ENCODE results near the gene PRDM2. TPM values are rescaled to one million over a fixed set of nuclear protein-coding genes. Genes with fewer than 3 reads are reported as not detected.

PRDM2 gene
- polyA plus RNA-seq, 3 donors = 4.1 to 22.5 (median 7.6) TPM

DNA sequence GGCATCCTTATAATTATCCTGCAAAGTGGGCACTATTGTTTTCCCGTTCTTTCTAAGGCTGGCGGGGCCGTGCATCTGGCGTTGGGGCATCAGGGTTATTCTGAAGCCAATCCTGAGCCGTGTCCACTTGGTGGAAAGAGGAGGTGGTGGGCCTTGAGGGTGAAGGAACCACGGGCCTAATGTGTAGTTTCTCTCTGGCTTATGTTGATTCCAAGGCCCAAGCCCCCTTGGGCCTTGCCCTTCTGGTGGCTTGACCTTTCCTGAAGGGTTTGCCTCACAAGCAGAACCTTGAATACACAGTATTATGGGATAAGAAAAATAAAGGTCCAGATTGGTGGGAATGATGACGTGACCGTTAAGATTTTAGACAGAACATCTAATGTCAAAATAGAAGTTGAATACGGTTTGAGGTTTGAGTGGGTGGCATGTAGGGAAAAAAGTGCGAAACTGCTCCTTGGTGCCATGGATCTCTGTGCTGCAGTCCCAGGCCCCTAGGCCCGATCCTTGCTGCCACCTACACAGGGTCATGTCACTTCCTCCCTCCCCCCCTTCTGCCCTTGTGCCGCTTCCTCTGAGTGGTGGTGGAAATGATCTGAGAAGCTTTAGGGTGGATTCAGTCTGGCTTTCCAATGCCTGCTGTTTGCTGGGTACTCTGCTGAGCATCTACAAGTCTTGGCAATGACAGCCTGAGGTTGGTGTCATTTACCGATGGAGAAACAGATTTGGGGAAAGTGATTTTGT is 90.5 kb downstream of the PRDM2 start:
- no peaks in the 10 kb centered on the region for H3K4me1 ChIP-seq (ENCODE audit: control insufficient read depth in 1 of 2, insufficient read depth in 2 of 2, low read length in 2 of 2)
- peak overlapping the region in 1 of 2 donors; percentile 39 for H3K27ac ChIP-seq (ENCODE audit: low read depth in 1 of 2, low read length in 2 of 2)
- WGBS (ENCODE audit: insufficient coverage) = 99% methylated on average over 9 of the region's 13 CpGs
- intact Hi-C loops (cut with micrococcal nuclease) = no loop called here
- H2AFZ ChIP-seq (ENCODE audit: insufficient read depth, low read depth, low read length, poor library complexity, severe bottlenecking) = no peak overlapping the region
- no peak overlapping the region for H3K4me2 ChIP-seq (replicated peaks; ENCODE audit: extremely low read depth, low read length, poor library complexity, severe bottlenecking)
- H3K27me3 Mint-ChIP-seq (ENCODE audit: low read depth in 3 of 3) = peaks cover 0 to 2% (median 0%) of the 10 kb centered on the region in 3 donors
- TF ChIP-seq, protein P1, sequence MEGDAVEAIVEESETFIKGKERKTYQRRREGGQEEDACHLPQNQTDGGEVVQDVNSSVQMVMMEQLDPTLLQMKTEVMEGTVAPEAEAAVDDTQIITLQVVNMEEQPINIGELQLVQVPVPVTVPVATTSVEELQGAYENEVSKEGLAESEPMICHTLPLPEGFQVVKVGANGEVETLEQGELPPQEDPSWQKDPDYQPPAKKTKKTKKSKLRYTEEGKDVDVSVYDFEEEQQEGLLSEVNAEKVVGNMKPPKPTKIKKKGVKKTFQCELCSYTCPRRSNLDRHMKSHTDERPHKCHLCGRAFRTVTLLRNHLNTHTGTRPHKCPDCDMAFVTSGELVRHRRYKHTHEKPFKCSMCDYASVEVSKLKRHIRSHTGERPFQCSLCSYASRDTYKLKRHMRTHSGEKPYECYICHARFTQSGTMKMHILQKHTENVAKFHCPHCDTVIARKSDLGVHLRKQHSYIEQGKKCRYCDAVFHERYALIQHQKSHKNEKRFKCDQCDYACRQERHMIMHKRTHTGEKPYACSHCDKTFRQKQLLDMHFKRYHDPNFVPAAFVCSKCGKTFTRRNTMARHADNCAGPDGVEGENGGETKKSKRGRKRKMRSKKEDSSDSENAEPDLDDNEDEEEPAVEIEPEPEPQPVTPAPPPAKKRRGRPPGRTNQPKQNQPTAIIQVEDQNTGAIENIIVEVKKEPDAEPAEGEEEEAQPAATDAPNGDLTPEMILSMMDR (IDR thresholded peaks at IDR 0.05) = no peak
- H3K36me3 ChIP-seq (replicated peaks in 1 of 2; ENCODE audit: control insufficient read depth in 1 of 2, insufficient read depth in 2 of 2, low read length in 2 of 2) = peaks cover 48 to 97% of the 10 kb centered on the region in 2 donors
- no peak overlapping the region for H3K4me3 Mint-ChIP-seq
- H3K4me3 ChIP-seq (replicated peaks in 1 of 3; ENCODE audit: low read depth in 2 of 3, low read length in 3 of 3) = no peak overlapping the region
- H4K20me1 ChIP-seq (ENCODE audit: insufficient read depth, low read length) = peaks cover 99% of the 10 kb centered on the region
- no peaks in the 10 kb centered on the region for H3K27me3 ChIP-seq (ENCODE audit: control insufficient read depth in 2 of 2, insufficient read depth in 2 of 2, low read length in 2 of 2)
- no peaks in the 10 kb centered on the region for H3K9me3 ChIP-seq (replicated peaks in 1 of 2; ENCODE audit: control insufficient read depth in 1 of 2, insufficient read depth in 1 of 2, low read length in 2 of 2)
- peaks cover 5% of the 10 kb centered on the region for H3K4me1 Mint-ChIP-seq
- peak overlapping the region in 2 of 7 donors; percentile 57 to 66 for H3K27ac Mint-ChIP-seq
- peaks cover 52 to 81% of the 10 kb centered on the region in 2 donors for H3K36me3 Mint-ChIP-seq
- H3K9me3 Mint-ChIP-seq = no peaks in the 10 kb centered on the region
- H3K79me2 ChIP-seq (ENCODE audit: insufficient read depth, low read length) = peaks cover 72% of the 10 kb centered on the region
- DNase-seq = no peak
- H3K9ac ChIP-seq (ENCODE audit: insufficient read depth, low read length, poor library complexity, severe bottlenecking) = no peak overlapping the region

DNA sequence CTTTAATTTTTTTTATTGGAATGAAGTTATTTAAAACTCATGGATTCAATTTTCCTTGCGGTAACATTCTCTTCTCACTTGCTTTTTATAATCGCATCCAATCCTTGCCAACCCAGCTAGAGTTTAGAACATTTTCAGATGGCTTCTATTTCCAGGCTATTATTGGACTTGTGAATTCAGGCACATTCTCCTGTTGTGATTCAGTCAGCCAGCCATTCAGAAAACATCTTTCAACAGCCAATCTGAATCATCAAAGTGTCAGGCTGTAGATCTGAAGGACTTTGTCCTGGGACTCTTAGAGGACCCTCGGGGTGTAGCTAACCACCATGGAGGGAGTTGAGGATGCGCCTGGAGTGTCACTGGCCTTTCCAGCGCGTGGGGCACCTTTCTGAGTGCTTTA is 92.4 kb downstream of the PRDM2 start:
- Mint-ChIP-seq H3K4me3 (no peak overlapping the region), H3K27ac (no peak overlapping the region), H3K4me1 (peaks cover 5% of the 10 kb centered on the region), H3K9me3 (no peaks in the 10 kb centered on the region), H3K36me3 (peaks cover 49 to 74% of the 10 kb centered on the region in 2 donors), H3K27me3 (ENCODE audit: low read depth in 3 of 3) (peaks cover 0 to 2% (median 0%) of the 10 kb centered on the region in 3 donors)
- Histone ChIP-seq H2AFZ (ENCODE audit: insufficient read depth, low read depth, low read length, poor library complexity, severe bottlenecking) (no peak overlapping the region), H3K27me3 (ENCODE audit: control insufficient read depth in 2 of 2, insufficient read depth in 2 of 2, low read length in 2 of 2) (no peaks in the 10 kb centered on the region), H3K9ac (ENCODE audit: insufficient read depth, low read length, poor library complexity, severe bottlenecking) (no peak overlapping the region), H3K4me3 (replicated peaks in 1 of 3; ENCODE audit: low read depth in 2 of 3, low read length in 3 of 3) (no peak overlapping the region), H3K4me2 (replicated peaks; ENCODE audit: extremely low read depth, low read length, poor library complexity, severe bottlenecking) (no peak overlapping the region), H3K79me2 (ENCODE audit: insufficient read depth, low read length) (peaks cover 56% of the 10 kb centered on the region), H3K27ac (ENCODE audit: low read depth in 1 of 2, low read length in 2 of 2) (no peak overlapping the region), H3K9me3 (replicated peaks in 1 of 2; ENCODE audit: control insufficient read depth in 1 of 2, insufficient read depth in 1 of 2, low read length in 2 of 2) (no peaks in the 10 kb centered on the region), H3K4me1 (ENCODE audit: control insufficient read depth in 1 of 2, insufficient read depth in 2 of 2, low read length in 2 of 2) (no peaks in the 10 kb centered on the region), H4K20me1 (ENCODE audit: insufficient read depth, low read length) (peaks cover 99% of the 10 kb centered on the region), H3K36me3 (replicated peaks in 1 of 2; ENCODE audit: control insufficient read depth in 1 of 2, insufficient read depth in 2 of 2, low read length in 2 of 2) (peaks cover 36 to 96% of the 10 kb centered on the region in 2 donors)
- TF ChIP-seq, protein P1 (IDR thresholded peaks at IDR 0.05) = no peak
- intact Hi-C loops (cut with micrococcal nuclease) = no loop called here
- DNase-seq = no peak
- WGBS (ENCODE audit: insufficient coverage) = 96% methylated on average over 6 of the region's 6 CpGs

Data from CD14-positive monocyte (primary cell).